Endothelial cell of umbilical vein (primary cell): ENCODE results near the gene ERCC6L. TPM values are rescaled to one million over a fixed set of nuclear protein-coding genes. Genes with fewer than 3 reads are reported as not detected.

ENCODE experiments used
- BruUV-seq: library from RNA; stranded (reverse); fragments of 400-500 nt; replicated peaks from 2 replicates; lab custom pipeline; 2021; lab: Mats Ljungman, UMichigan
- CTCF ChIA-PET: fragments of 300-600, 350-600 bp; sonication (Branson Sonifier 250); formaldehyde crosslinking; loops from one replicate; lab custom pipeline; 2021; ENCODE audit warnings: antibody characterized with exemption, inconsistent platforms; lab: Charles Lee
- POLR2A ChIA-PET: fragments of 300-600, 350-600 bp; sonication (Branson Sonifier 250); formaldehyde crosslinking; loops from one replicate; lab custom pipeline; 2021; ENCODE audit warnings: antibody characterized with exemption, inconsistent platforms; lab: Charles Lee
- DNase-seq: peaks from one replicate; pipeline ENCODE4 v3.0.0-alpha.2; 2011; ENCODE audit warnings: low read depth, low spot score
- FAIRE-seq: peaks from 2 replicates; lab custom pipeline; 2011; peaks lifted over from hg19 to GRCh38; lab: Jason Lieb, UNC
- H2AFZ ChIP-seq: 2 replicates; pipeline ENCODE4 v1.6.0; 2012; ENCODE audit warnings: low read depth, low read length, control low read depth, inconsistent platforms
- H3K27ac ChIP-seq: 2 replicates; pipeline ENCODE4 v1.5.1; 2011; ENCODE audit warnings: low read depth, mild to moderate bottlenecking, control low read depth, low read length, moderate library complexity; ENCODE audit not compliant: insufficient read depth
- H3K27me3 ChIP-seq, 2 experiments: 2 replicates each; pipeline versions ENCODE4 v1.6.0 to v1.6.1; 2011; ENCODE audit warnings: low read length in 2 of 2, mixed read lengths in 1 of 2; ENCODE audit not compliant: control insufficient read depth in 2 of 2, insufficient read depth in 2 of 2
- H3K36me3 ChIP-seq, 2 experiments: 2 replicates in 1 of 2; 3 replicates in 1 of 2; pipeline ENCODE4 v1.5.1; 2011; ENCODE audit warnings: low read length in 2 of 2, mild to moderate bottlenecking in 1 of 2, moderate library complexity in 1 of 2; ENCODE audit not compliant: control insufficient read depth in 2 of 2, insufficient read depth in 2 of 2; ENCODE audit errors: extremely low read depth in 1 of 2
- H3K4me1 ChIP-seq: 3 replicates; pipeline ENCODE4 v1.5.1; 2011; ENCODE audit warnings: mild to moderate bottlenecking, low read length; ENCODE audit not compliant: control insufficient read depth, insufficient read depth; ENCODE audit errors: extremely low read depth
- H3K4me2 ChIP-seq: 2 replicates; pipeline ENCODE4 v1.6.1; 2011; ENCODE audit warnings: low read length, control low read depth, mixed read lengths; ENCODE audit not compliant: insufficient read depth
- H3K4me3 ChIP-seq, 3 experiments: fragments of 200-600 bp in 1 of 3; sonication (generic), shearing (Covaris generic) in 1 of 3; replicated peaks in 1 of 3; 2 replicates each; pipeline ENCODE4 v1.5.1; 2011 to 2016; ENCODE audit warnings: control low read depth in 3 of 3, low read length in 3 of 3, mild to moderate bottlenecking in 2 of 3, inconsistent platforms in 1 of 3, low read depth in 1 of 3, moderate library complexity in 1 of 3; ENCODE audit not compliant: insufficient read depth in 1 of 3
- H3K79me2 ChIP-seq: 2 replicates; pipeline ENCODE4 v1.6.0; 2012; ENCODE audit warnings: low read length, inconsistent platforms; ENCODE audit not compliant: control insufficient read depth, insufficient read depth
- H3K9ac ChIP-seq: replicated peaks from 2 replicates; pipeline ENCODE3; 2011; ENCODE audit warnings: low read length, control low read depth; ENCODE audit not compliant: insufficient read depth; ENCODE audit errors: extremely low read depth
- H3K9me1 ChIP-seq: replicated peaks from 3 replicates; pipeline ENCODE4 v1.6.0; 2011; ENCODE audit warnings: mild to moderate bottlenecking, low read length; ENCODE audit not compliant: control insufficient read depth, insufficient read depth; ENCODE audit errors: extremely low read depth
- H3K9me3 ChIP-seq: replicated peaks from 2 replicates; pipeline ENCODE4 v1.5.1; 2012; ENCODE audit warnings: low read length, inconsistent platforms; ENCODE audit not compliant: control insufficient read depth, insufficient read depth
- H4K20me1 ChIP-seq: replicated peaks from 2 replicates; pipeline ENCODE3; 2011; ENCODE audit warnings: mild to moderate bottlenecking, low read length; ENCODE audit not compliant: control insufficient read depth, insufficient read depth; ENCODE audit errors: extremely low read depth
- CTCF ChIP-seq, 2 donors: IDR thresholded peaks; 1 replicate in 1 of 2; 2 replicates in 1 of 2; pipeline ENCODE4 v1.5.1; 2011; ENCODE audit warnings: low read length in 2 of 2, mild to moderate bottlenecking in 2 of 2, moderate library complexity in 2 of 2, control low read depth in 1 of 2, inconsistent platforms in 1 of 2, low read depth in 1 of 2; ENCODE audit not compliant: insufficient read depth in 1 of 2; ENCODE audit errors: extremely low read depth in 1 of 2
- EZH2 ChIP-seq: IDR thresholded peaks from 2 replicates; pipeline ENCODE4 v1.6.1; 2012; ENCODE audit warnings: borderline replicate concordance, low read depth, mild to moderate bottlenecking, moderate library complexity, low read length, inconsistent platforms; ENCODE audit not compliant: severe bottlenecking
- FOS ChIP-seq: IDR thresholded peaks from 2 replicates; pipeline ENCODE4 v1.6.1; 2011; ENCODE audit warnings: mild to moderate bottlenecking, low read length, moderate library complexity, borderline replicate concordance; ENCODE audit not compliant: insufficient read depth
- GATA2 ChIP-seq: IDR thresholded peaks from 2 replicates; pipeline ENCODE4 v1.7.0; 2011; ENCODE audit warnings: low read depth, mild to moderate bottlenecking, moderate library complexity, mixed read lengths, low read length; ENCODE audit not compliant: insufficient read length, insufficient read depth
- JUN ChIP-seq: IDR thresholded peaks from 2 replicates; pipeline ENCODE4 v1.6.1; 2011; ENCODE audit warnings: borderline replicate concordance, low read depth; ENCODE audit not compliant: insufficient read length, insufficient read depth
- MAX ChIP-seq: IDR thresholded peaks from 2 replicates; pipeline ENCODE4 v1.6.1; 2011; ENCODE audit not compliant: insufficient read depth, insufficient read length
- MYC ChIP-seq: IDR thresholded peaks from one replicate; pipeline ENCODE4 v1.6.1; 2011; ENCODE audit warnings: mild to moderate bottlenecking, low read depth, low read length
- POLR2AphosphoS5 ChIP-seq: IDR thresholded peaks from 2 replicates; pipeline ENCODE4 v1.6.1; 2012; ENCODE audit warnings: low read depth, mild to moderate bottlenecking, control low read depth, low read length, moderate library complexity; ENCODE audit not compliant: insufficient read depth
- dilution Hi-C: fragments of 300-500 bp; cut with MboI; formaldehyde crosslinking; loops from one replicate; pipeline ENCODE4 v1.15.0; 2019; ENCODE audit warnings: low sequenced_read_pairs; ENCODE audit not compliant: extremely low pct_ligation_motif_present
- intact Hi-C: fragments of 100-400 bp; cut with micrococcal nuclease; formaldehyde crosslinking; loops from one replicate; pipeline ENCODE4 v1.10.0; 2022
- polyA plus RNA-seq, 4 experiments: library from polyadenylated mRNA; depleted of rRNA in 3 of 4; stranded (reverse) in 3 of 4; unstranded in 1 of 4; fragments of >200 nt; gene quantifications; 2 replicates each; pipeline versions ENCODE4 v1.2.1 to v1.2.3, GENCODE V29; 2011 to 2012; ENCODE audit warnings: missing spikeins in 1 of 4
- total RNA-seq: library from RNA; stranded (reverse); gene quantifications from 2 replicates; pipeline ENCODE4 v1.2.3, GENCODE V29; 2021

The ERCC6L gene
- total and polyA plus RNA-seq, 2 donors (not counting 3 experiments of a cell fraction or from before 2014, with no cell fraction given) = 0.92 to 6.7 TPM

GRCh38 chrX:72159769-72160168, 79.1 kb downstream of the ERCC6L start:
- Histone ChIP-seq H4K20me1 (no peaks in the 10 kb centered on the region), H3K27me3 (no peaks in the 10 kb centered on the region), H3K9ac (no peak overlapping the region), H3K27ac (no peak overlapping the region), H3K4me2 (no peak overlapping the region), H3K9me1 (no peaks in the 10 kb centered on the region), H3K9me3 (no peaks in the 10 kb centered on the region), H3K4me1 (no peaks in the 10 kb centered on the region), H3K4me3 (no peak overlapping the region), H2AFZ (no peak overlapping the region), H3K79me2 (no peaks in the 10 kb centered on the region), H3K36me3 (no peaks in the 10 kb centered on the region)
- intact Hi-C loops (no loop called here), dilution Hi-C loops (no loop called here)
- TF ChIP-seq EZH2 (no peak), MYC (no peak), FOS (no peak), CTCF (IDR thresholded peaks at IDR 0.05; ENCODE audit: extremely low read depth in 1 of 2, insufficient read depth in 1 of 2, low read depth in 1 of 2, low read length in 2 of 2) (no peak), JUN (no peak), MAX (no peak), GATA2 (no peak), POLR2AphosphoS5 (no peak)
- DNase-seq (no peak), FAIRE-seq (no peak)
- ChIA-PET POLR2A (no interaction called here), CTCF (no interaction called here)
- no TSS peak for BruUV-seq
